ENCODE measurements around the gene PODXL2. TPM values are rescaled to one million over a fixed set of nuclear protein-coding genes. Genes with fewer than 3 reads are reported as not detected.

The PODXL2 gene
- polyA plus RNA-seq, 1 experiment: 3.4 TPM

DNA sequence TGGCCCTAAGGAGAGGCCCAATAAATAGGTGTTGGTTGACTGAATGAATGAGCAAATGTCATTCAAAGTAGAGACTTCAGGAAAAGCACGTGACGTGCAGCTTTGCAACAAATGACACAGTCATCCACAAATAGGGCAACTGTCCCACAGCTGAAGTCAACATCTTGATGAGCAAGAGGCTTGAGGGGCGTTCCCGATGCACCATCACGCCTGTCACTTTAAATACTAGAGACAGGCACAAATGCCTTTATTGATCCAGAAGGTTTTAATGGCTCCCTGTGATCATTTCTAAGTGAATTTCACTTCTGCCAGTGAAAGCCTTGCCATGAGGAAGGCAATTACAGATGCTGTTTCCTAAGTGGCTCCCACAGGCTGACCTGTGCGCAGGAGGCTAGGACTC lies 87.4 kb downstream of the PODXL2 start:
- no peak for DNase-seq (ENCODE audit: low read depth)
- CTCF ChIA-PET: interaction anchor here (1.6 to 1.7 kb wide), 2 partner anchors 10 to 20 kb away, joined by 4 to 5 read pairs; no protein-coding TSS in a partner anchor
- POLR2A ChIA-PET: no interaction called here
- H3K27me3 ChIP-seq (ENCODE audit: control insufficient read depth, insufficient read depth, low read length): no peaks in the 10 kb centered on the region; the same call in 1 of the 2 replicates
- H3K36me3 ChIP-seq (ENCODE audit: control insufficient read depth, insufficient read depth, low read length): peaks cover 16% of the 10 kb centered on the region
- no peak overlapping the region for H3K4me3 ChIP-seq (ENCODE audit: low read depth, low read length)
- TF ChIP-seq, protein P1, sequence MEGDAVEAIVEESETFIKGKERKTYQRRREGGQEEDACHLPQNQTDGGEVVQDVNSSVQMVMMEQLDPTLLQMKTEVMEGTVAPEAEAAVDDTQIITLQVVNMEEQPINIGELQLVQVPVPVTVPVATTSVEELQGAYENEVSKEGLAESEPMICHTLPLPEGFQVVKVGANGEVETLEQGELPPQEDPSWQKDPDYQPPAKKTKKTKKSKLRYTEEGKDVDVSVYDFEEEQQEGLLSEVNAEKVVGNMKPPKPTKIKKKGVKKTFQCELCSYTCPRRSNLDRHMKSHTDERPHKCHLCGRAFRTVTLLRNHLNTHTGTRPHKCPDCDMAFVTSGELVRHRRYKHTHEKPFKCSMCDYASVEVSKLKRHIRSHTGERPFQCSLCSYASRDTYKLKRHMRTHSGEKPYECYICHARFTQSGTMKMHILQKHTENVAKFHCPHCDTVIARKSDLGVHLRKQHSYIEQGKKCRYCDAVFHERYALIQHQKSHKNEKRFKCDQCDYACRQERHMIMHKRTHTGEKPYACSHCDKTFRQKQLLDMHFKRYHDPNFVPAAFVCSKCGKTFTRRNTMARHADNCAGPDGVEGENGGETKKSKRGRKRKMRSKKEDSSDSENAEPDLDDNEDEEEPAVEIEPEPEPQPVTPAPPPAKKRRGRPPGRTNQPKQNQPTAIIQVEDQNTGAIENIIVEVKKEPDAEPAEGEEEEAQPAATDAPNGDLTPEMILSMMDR (IDR thresholded peaks at IDR 0.05; ENCODE audit: insufficient read depth, low read depth, low read length): no peak

DNA sequence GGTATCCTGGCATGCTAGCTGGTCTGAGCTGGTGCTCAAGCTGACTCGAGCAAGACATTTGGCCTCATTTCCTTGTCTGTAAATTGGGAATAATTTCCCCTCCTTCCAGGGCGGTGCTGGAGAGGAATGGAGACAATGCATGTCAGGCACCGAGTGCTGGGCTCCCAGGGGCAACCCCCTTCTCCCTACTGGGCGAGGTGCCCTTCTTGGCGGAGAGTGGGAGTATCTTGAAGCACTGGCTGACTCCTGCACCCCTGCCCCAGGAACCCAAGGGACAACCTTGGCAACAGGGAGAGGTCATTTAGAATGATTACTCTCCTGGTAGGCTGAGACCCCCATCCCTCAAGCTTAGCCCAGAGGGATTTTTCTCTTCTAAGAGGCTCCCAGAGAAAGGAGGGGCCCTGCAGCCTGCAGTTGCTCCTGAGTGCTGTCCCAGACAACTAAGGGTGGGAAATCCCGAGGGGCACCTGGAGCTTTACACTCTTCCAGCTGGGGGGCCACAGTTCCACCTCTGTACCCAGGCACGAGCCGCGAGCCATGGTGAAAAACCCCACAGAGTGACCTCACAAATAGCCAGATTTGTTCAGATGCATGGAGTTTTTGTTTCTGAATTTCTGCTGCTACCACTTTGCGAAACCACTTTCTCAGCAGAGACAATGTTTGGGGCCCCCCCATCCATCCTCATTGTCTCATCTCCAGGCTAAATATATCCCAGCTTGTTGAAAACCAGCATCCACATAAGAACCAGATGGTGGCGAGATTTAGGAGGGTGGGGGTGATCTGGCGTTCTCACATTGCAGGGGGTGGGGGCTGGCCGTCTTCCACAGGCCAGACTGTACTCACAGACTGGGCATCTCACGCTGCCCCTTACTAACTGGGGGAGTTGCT lies 88.6 kb downstream of the PODXL2 start:
- ChIA-PET POLR2A (interaction anchor here (0.7 kb wide), 1 partner anchor 20 kb away, joined by 14 read pairs; no protein-coding TSS in a partner anchor), CTCF (interaction anchor here (0.8 to 1.6 kb wide), 2 partner anchors 21 to 44 kb away, joined by 4 read pairs; no protein-coding TSS in a partner anchor)
- Histone ChIP-seq H3K27me3 (ENCODE audit: control insufficient read depth, insufficient read depth, low read length) (no peaks in the 10 kb centered on the region; the same call in 1 of the 2 replicates), H3K36me3 (ENCODE audit: control insufficient read depth, insufficient read depth, low read length) (peaks cover 14% of the 10 kb centered on the region), H3K4me3 (ENCODE audit: low read depth, low read length) (no peak overlapping the region)
- TF ChIP-seq, protein P1 (IDR thresholded peaks at IDR 0.05; ENCODE audit: insufficient read depth, low read depth, low read length): no peak
- DNase-seq (ENCODE audit: low read depth): no peak

DNA sequence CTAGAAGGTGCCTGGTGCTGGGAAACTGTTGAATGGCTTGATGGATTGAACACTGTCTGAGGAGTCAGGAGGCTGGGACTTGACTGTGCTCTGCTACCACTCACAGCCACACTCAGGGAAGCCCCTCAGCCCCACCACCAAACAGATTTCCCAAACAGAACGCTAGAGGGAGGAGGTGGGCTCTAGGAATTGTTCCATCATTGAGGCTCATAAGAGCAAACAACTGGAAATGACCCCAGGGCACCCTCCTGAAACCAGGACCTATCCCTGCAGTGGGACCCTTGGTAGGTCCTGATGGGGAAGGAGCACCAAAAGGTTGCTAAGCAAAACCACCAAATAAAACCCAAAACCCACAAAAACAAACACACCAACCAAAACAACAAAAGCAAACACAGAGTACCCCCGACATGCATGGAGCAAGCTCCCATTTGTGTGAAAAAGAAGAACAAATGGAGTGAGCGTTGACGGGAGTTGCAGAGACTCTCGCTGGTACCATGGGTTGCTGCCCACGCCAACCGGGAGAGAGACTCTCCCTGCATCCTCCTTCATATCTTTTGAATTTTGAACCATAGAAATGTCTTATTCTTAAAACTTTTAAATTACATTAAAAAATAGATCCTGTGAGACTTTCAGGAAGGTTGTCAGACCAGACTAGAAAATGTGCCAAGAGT lies 89.4 kb downstream of the PODXL2 start:
- TF ChIP-seq, protein P1 (IDR thresholded peaks at IDR 0.05; ENCODE audit: insufficient read depth, low read depth, low read length): no peak
- no peak for DNase-seq (ENCODE audit: low read depth)
- Histone ChIP-seq H3K36me3 (ENCODE audit: control insufficient read depth, insufficient read depth, low read length) (peaks cover 11% of the 10 kb centered on the region), H3K4me3 (ENCODE audit: low read depth, low read length) (no peak overlapping the region), H3K27me3 (ENCODE audit: control insufficient read depth, insufficient read depth, low read length) (no peaks in the 10 kb centered on the region; the same call in 1 of the 2 replicates)
- ChIA-PET POLR2A (interaction anchor here (0.7 kb wide), 1 partner anchor 21 kb away, joined by 14 read pairs; no protein-coding TSS in a partner anchor), CTCF (interaction anchor here (0.8 kb wide), 1 partner anchor 43 kb away, joined by 4 read pairs; no protein-coding TSS in a partner anchor)

DNA sequence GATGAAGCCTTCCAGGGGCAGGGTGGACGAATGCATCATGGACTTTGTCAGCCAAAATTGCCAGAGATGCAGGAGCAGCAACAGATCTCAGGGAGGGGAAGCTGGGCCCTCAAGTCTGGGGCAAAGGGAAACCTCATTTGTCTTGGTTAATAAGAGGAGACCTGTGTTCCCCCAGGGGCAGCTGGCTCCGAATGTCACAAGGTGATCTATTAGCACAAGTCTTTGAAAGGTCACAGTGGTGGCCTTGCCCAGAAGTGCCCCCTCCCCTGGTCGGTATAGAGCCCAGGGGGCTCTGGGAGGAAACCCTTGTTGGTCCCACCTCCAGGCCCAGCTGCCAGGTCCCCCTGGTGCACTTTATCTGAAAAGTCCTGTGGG lies 89.9 kb downstream of the PODXL2 start:
- CTCF ChIA-PET: no interaction called here
- DNase-seq (ENCODE audit: low read depth): no peak
- Histone ChIP-seq H3K4me3 (ENCODE audit: low read depth, low read length) (no peak overlapping the region), H3K36me3 (ENCODE audit: control insufficient read depth, insufficient read depth, low read length) (peaks cover 11% of the 10 kb centered on the region), H3K27me3 (ENCODE audit: control insufficient read depth, insufficient read depth, low read length) (no peaks in the 10 kb centered on the region; the same call in 1 of the 2 replicates)
- TF ChIP-seq, protein P1 (IDR thresholded peaks at IDR 0.05; ENCODE audit: insufficient read depth, low read depth, low read length): no peak
- POLR2A ChIA-PET: no interaction called here

DNA sequence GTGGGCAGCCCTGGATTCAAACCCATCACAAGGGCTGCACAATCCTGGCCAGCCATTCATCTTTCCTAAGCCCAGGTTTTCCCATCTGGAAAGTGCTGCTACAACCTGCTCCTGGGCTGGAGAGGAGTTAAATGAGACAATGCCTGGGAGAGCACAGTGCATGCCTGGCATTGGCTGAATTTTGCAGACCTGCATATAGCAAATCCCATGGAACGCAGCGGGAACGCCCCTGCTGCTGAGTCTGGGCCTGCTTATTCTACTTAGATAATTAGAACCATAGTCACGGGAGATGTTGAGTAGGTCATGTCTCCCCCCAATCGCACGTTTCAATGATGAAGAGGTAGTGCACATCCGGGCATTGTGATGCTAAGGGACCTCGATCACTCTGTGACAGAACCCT lies 90.4 kb downstream of the PODXL2 start:
- H3K4me3 ChIP-seq (ENCODE audit: low read depth, low read length): no peak overlapping the region
- ChIA-PET POLR2A (no interaction called here), CTCF (no interaction called here)
- H3K27me3 ChIP-seq (ENCODE audit: control insufficient read depth, insufficient read depth, low read length): no peaks in the 10 kb centered on the region; the same call in 1 of the 2 replicates
- DNase-seq (ENCODE audit: low read depth): no peak
- TF ChIP-seq, protein P1 (IDR thresholded peaks at IDR 0.05; ENCODE audit: insufficient read depth, low read depth, low read length): no peak
- peaks cover 8% of the 10 kb centered on the region for H3K36me3 ChIP-seq (ENCODE audit: control insufficient read depth, insufficient read depth, low read length)
